Measurements from ENCODE around the gene UBE2R2.
"Not testable (repeated sequence)": the region's sequence is repeated elsewhere in the genome, so short reads cannot be mapped to it uniquely, and the experiment has no call there.

GRCh38 chr9:33770156-33770880, 46.6 kb upstream of the UBE2R2 start:
- TF ChIP-seq EZH2 (IDR thresholded peaks at IDR 0.05; ENCODE audit: borderline replicate concordance, control insufficient read depth, low read depth, low read length); CBX5 (IDR thresholded peaks at IDR 0.05; ENCODE audit: low read depth); SIN3A (IDR thresholded peaks at IDR 0.05; ENCODE audit: low read depth, low read length); POLR2A (IDR thresholded peaks at IDR 0.05; ENCODE audit: low read depth, low read length); BRCA1 (IDR thresholded peaks at IDR 0.05; ENCODE audit: low read depth, low read length); ZNF274 (IDR thresholded peaks at IDR 0.05; ENCODE audit: insufficient read depth, insufficient read length); USF2 (IDR thresholded peaks at IDR 0.05; ENCODE audit: borderline replicate concordance, low read depth, low read length); POLR2AphosphoS5 (IDR thresholded peaks at IDR 0.05; ENCODE audit: low read length); FOXK2 (IDR thresholded peaks at IDR 0.05); ZBTB40 (IDR thresholded peaks at IDR 0.05; ENCODE audit: borderline replicate concordance); SP1 (IDR thresholded peaks at IDR 0.05; ENCODE audit: low read depth, low read length); FOS (IDR thresholded peaks at IDR 0.05; ENCODE audit: borderline replicate concordance, extremely low read depth, insufficient read length): not testable (repeated sequence)
- TF ChIP-seq, protein P1, sequence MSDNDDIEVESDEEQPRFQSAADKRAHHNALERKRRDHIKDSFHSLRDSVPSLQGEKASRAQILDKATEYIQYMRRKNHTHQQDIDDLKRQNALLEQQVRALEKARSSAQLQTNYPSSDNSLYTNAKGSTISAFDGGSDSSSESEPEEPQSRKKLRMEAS (IDR thresholded peaks at IDR 0.05; ENCODE audit: low read depth, low read length) = not testable (repeated sequence)
- TF ChIP-seq, protein P2, sequence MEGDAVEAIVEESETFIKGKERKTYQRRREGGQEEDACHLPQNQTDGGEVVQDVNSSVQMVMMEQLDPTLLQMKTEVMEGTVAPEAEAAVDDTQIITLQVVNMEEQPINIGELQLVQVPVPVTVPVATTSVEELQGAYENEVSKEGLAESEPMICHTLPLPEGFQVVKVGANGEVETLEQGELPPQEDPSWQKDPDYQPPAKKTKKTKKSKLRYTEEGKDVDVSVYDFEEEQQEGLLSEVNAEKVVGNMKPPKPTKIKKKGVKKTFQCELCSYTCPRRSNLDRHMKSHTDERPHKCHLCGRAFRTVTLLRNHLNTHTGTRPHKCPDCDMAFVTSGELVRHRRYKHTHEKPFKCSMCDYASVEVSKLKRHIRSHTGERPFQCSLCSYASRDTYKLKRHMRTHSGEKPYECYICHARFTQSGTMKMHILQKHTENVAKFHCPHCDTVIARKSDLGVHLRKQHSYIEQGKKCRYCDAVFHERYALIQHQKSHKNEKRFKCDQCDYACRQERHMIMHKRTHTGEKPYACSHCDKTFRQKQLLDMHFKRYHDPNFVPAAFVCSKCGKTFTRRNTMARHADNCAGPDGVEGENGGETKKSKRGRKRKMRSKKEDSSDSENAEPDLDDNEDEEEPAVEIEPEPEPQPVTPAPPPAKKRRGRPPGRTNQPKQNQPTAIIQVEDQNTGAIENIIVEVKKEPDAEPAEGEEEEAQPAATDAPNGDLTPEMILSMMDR (IDR thresholded peaks at IDR 0.05 in 2 of 3, conservative IDR thresholded peaks at IDR 0.05 in 1 of 3; ENCODE audit: control insufficient read depth in 2 of 3, extremely low read depth in 1 of 3, insufficient read depth in 1 of 3, low read depth in 3 of 3, low read length in 3 of 3) = not testable (repeated sequence)

Data from GM12878 (cell line).